ENCODE data around the gene SHB. TPM values are rescaled to one million over a fixed set of nuclear protein-coding genes. Genes with fewer than 3 reads are reported as not detected.

The SHB gene
- total RNA-seq, 1 experiment from 2014 or later: 56.4 TPM

GRCh38 chr9:38066197-38066913 is 2.7 kb downstream of the SHB start:
- no TSS peak for BruUV-seq (replicated peaks)
- Histone ChIP-seq H3K27me3 (ENCODE audit: low read length) (no peaks in the 10 kb centered on the region), H3K9me2 (replicated peaks; ENCODE audit: low read length) (no peaks in the 10 kb centered on the region), H3F3A (ENCODE audit: low read length, unreplicated experiment) (no peaks in the 10 kb centered on the region), H3K9ac (ENCODE audit: low read length) (peak overlapping the region; percentile 92), H3K27ac (ENCODE audit: low read length) (peak overlapping the region; percentile 38), H3K79me2 (ENCODE audit: low read length) (peaks cover 76% of the 10 kb centered on the region), H3K9me3 (ENCODE audit: low read length) (no peaks in the 10 kb centered on the region), H2AFZ (ENCODE audit: low read length) (no peak overlapping the region), H3K4me3 (ENCODE audit: low read length) (peak overlapping the region; percentile 95), H3K36me3 (ENCODE audit: low read depth, low read length) (peaks cover 20% of the 10 kb centered on the region), H3K4me2 (ENCODE audit: low read length) (peak overlapping the region; percentile 90), H3K4me1 (ENCODE audit: insufficient read depth, low read length) (peaks cover 48% of the 10 kb centered on the region), H4K20me1 (ENCODE audit: low read length) (peaks cover 69% of the 10 kb centered on the region)
- POLR2A ChIA-PET (ENCODE audit: unreplicated experiment): interaction anchor here (0.6 kb wide), 2 partner anchors 151 to 292 kb away, joined by 3 read pairs; no protein-coding TSS in a partner anchor
- CTCF ChIA-PET: interaction anchor here (1.0 kb wide), 1 partner anchor 49 kb away, joined by 3 read pairs; no protein-coding TSS in a partner anchor
- TF ChIP-seq EZH2phosphoT487 (IDR thresholded peaks at IDR 0.05; ENCODE audit: borderline replicate concordance, low read length): no peak
- TF ChIP-seq EZH2 (IDR thresholded peaks at IDR 0.05; ENCODE audit: low read length, unreplicated experiment): no peak
- no peak for TF ChIP-seq CTCF (conservative IDR thresholded peaks at IDR 0.05; ENCODE audit: low read depth, low read length)
- intact Hi-C loops (cut with micrococcal nuclease): loop anchor here (1.0 to 5.0 kb wide), 4 partner anchors 19 to 196 kb away; no protein-coding TSS in a partner anchor
- DNase-seq (peak; percentile 22), ATAC-seq (no peak)

GRCh38 chr9:38065369-38066075 is 3.5 kb downstream of the SHB start:
- peak overlapping the region; percentile 90 for H3K4me2 ChIP-seq (ENCODE audit: low read length)
- peaks cover 76% of the 10 kb centered on the region for H4K20me1 ChIP-seq (ENCODE audit: low read length)
- H3K9ac ChIP-seq (ENCODE audit: low read length): peak overlapping the region; percentile 92; the same call in 1 of the 2 replicates
- CTCF ChIA-PET: interaction anchor here (1.0 kb wide), 1 partner anchor 48 kb away, joined by 3 read pairs; no protein-coding TSS in a partner anchor
- no peak for DNase-seq
- ATAC-seq: no peak
- H3K4me3 ChIP-seq (ENCODE audit: low read length): peak overlapping the region; percentile 95
- H3K36me3 ChIP-seq (ENCODE audit: low read depth, low read length): peaks cover 28% of the 10 kb centered on the region
- peaks cover 84% of the 10 kb centered on the region for H3K79me2 ChIP-seq (ENCODE audit: low read length)
- POLR2A ChIA-PET (ENCODE audit: unreplicated experiment): interaction anchor here (0.5 kb wide), 1 partner anchor 15 kb away, joined by 5 read pairs; no protein-coding TSS in a partner anchor
- H3K27ac ChIP-seq (ENCODE audit: low read length): no peak overlapping the region
- H3K27me3 ChIP-seq (ENCODE audit: low read length): no peaks in the 10 kb centered on the region
- no peak overlapping the region for H2AFZ ChIP-seq (ENCODE audit: low read length)
- no peak for TF ChIP-seq EZH2phosphoT487 (IDR thresholded peaks at IDR 0.05; ENCODE audit: borderline replicate concordance, low read length)
- TF ChIP-seq EZH2 (IDR thresholded peaks at IDR 0.05; ENCODE audit: low read length, unreplicated experiment): no peak
- no peak for TF ChIP-seq CTCF (conservative IDR thresholded peaks at IDR 0.05; ENCODE audit: low read depth, low read length)
- BruUV-seq (replicated peaks): no TSS peak
- H3F3A ChIP-seq (ENCODE audit: low read length, unreplicated experiment): no peaks in the 10 kb centered on the region
- no peaks in the 10 kb centered on the region for H3K9me3 ChIP-seq (ENCODE audit: low read length)
- H3K4me1 ChIP-seq (ENCODE audit: insufficient read depth, low read length): peaks cover 46% of the 10 kb centered on the region
- H3K9me2 ChIP-seq (replicated peaks; ENCODE audit: low read length): no peaks in the 10 kb centered on the region
- intact Hi-C loops (cut with micrococcal nuclease): loop anchor here (1.0 to 5.0 kb wide), 4 partner anchors 18 to 197 kb away; no protein-coding TSS in a partner anchor
